GM13976 (cell line): Measurements from ENCODE around the gene JAM3.

Source experiments
- DNase-seq: peaks from one replicate; pipeline ENCODE4 v3.0.0; 2012; ENCODE audit warnings: low spot score
- in situ Hi-C: fragments of 300-500 bp; cut with MboI; formaldehyde crosslinking; loops from one replicate; pipeline ENCODE4 v1.12.0; 2022; ENCODE audit warnings: low sequenced_read_pairs, mixed read lengths, inconsistent platforms; ENCODE audit not compliant: unreplicated experiment
- TF ChIP-seq, protein P1 (sequence below): IDR thresholded peaks from 2 replicates; pipeline ENCODE4 v1.5.1; 2012; ENCODE audit warnings: borderline replicate concordance, mild to moderate bottlenecking; ENCODE audit not compliant: insufficient read depth; ENCODE audit errors: extremely low read depth, missing control alignments, control extremely low read depth

The JAM3 gene

GRCh38 chr11:134132808-134133207, 63.9 kb downstream of the JAM3 start:
- in situ Hi-C loops: no loop called here
- TF ChIP-seq, protein P1, sequence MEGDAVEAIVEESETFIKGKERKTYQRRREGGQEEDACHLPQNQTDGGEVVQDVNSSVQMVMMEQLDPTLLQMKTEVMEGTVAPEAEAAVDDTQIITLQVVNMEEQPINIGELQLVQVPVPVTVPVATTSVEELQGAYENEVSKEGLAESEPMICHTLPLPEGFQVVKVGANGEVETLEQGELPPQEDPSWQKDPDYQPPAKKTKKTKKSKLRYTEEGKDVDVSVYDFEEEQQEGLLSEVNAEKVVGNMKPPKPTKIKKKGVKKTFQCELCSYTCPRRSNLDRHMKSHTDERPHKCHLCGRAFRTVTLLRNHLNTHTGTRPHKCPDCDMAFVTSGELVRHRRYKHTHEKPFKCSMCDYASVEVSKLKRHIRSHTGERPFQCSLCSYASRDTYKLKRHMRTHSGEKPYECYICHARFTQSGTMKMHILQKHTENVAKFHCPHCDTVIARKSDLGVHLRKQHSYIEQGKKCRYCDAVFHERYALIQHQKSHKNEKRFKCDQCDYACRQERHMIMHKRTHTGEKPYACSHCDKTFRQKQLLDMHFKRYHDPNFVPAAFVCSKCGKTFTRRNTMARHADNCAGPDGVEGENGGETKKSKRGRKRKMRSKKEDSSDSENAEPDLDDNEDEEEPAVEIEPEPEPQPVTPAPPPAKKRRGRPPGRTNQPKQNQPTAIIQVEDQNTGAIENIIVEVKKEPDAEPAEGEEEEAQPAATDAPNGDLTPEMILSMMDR: no peak
- no peak for DNase-seq

DNA sequence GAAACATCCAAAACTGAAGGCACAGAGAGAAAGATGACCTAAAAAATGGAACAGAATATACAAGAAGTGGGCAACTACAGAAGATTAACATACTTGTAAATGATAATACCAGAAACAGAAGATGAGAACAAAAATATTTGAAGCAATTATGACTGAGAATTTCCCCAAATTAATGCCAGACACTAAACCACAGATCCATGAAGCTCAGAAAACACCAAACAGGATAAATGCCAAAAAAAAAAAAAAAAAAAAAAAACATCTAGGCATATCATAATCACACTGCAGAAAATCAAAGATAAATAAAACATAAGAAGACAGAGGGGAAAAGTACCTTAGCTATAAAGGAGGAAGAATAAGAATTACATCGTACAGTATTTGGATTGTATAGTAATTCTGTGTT, 65.3 kb downstream of the JAM3 start:
- in situ Hi-C loops: no loop called here

DNA sequence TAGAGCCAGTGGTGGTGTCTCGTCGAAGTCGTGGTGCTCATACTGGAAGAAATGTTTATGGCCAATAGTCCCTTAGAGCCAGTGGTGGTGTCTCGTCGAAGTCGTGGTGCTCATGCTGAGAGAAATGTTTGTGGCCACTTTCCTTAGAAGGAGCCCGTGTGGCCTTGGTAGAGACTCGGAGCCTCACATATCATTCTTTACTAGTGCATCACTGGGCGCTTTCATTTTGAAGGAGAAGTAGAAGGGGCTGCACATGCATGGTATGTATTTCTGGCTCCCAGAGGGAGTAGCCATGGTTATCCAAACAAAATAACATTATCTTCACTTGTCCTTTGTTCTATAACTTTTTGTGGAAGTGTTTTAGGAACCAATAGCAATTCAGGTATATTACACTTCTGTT, 69.5 kb downstream of the JAM3 start:
- in situ Hi-C loops: no loop called here
- TF ChIP-seq, protein P1: no peak
- no peak for DNase-seq

More for the DNA sequence above, 65.3 kb downstream of the JAM3 start:
- no peak for DNase-seq
- TF ChIP-seq, protein P1: no peak

DNA sequence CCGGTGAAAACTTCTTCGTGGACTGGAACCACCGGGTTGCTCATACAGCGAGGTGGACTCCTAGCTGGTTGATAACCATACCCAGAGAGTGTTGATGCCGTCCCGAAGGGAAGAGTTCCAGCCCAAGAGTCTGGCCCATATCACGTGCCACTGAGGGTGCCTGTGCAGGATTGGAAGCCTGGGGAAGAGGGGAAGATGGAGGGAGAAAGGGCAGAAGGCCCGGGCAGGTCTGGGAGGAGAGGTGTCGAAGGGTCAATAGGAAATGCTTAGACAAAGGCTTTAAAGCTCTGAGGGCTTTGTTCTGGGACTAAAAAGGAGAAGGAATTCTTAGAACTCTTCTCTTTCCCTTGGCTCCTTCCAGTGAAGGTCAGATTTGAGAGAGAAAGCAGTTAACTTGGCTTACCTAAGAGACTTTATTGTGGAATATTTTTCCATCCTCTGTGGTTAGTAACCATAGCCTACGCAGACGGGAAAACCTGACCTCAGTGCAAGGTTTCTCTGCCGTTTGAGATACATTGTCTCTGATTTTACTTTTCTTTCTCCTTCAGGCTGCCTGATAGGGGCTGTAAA, 70.5 kb downstream of the JAM3 start:
- TF ChIP-seq, protein P1: no peak
- in situ Hi-C loops: no loop called here

DNA sequence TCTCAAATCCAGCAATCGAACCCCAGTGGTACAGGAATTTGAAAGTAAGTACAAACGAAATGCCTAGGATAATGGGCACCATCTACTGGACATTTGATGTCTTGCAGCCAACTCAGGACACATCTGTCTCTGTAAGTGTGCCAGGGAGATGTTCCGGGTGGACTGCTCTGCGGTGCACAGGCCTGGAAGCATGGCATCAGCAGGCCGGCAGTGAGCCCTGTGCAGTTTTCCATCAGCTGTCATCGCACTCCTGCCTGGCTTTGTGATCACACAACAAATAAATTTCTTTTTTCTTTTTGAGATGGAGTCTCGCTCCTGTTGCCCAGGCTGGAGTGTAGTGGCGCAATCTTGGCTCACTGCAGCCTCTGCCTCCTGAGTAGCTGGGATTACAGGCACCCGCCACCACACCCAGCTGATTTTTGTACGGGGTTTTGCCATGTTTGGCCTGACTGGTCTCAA, 71.0 kb downstream of the JAM3 start:
- in situ Hi-C loops: loop anchor here (10.0 kb wide), 1 partner anchor 215 kb away; no protein-coding TSS in a partner anchor
- DNase-seq: peak; percentile 71
- TF ChIP-seq, protein P1: peak; percentile 51

More for the DNA sequence above, 70.5 kb downstream of the JAM3 start:
- no peak for DNase-seq

DNA sequence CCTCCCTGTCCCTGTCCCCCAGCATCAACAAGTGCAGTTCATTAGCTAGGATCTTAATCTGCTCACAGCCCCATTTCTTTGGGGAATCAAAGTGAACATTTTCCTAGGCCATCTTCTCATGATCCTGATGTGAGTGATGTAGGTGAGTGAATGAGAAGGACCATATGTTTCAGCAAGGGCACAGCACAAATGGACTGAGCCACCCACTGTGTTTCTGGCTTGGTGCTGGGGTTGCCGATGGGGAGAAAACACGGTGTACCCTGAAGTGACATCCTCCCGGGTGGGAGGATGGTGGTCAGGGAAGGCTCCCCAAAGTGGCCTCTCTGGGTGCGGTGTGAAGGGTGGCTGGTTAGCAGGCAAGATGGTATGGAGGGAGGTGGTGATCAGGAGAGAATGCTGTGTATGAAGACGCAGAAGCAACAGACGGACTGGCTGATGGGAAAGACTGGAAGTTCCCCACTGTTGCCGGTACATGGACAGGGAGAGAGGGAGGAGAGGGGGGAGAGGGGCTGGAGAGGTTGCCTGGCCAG, 72.2 kb downstream of the JAM3 start:
- in situ Hi-C loops: loop anchor here (10.0 kb wide), 1 partner anchor 216 kb away; no protein-coding TSS in a partner anchor
- TF ChIP-seq, protein P1: no peak
- DNase-seq: no peak

DNA sequence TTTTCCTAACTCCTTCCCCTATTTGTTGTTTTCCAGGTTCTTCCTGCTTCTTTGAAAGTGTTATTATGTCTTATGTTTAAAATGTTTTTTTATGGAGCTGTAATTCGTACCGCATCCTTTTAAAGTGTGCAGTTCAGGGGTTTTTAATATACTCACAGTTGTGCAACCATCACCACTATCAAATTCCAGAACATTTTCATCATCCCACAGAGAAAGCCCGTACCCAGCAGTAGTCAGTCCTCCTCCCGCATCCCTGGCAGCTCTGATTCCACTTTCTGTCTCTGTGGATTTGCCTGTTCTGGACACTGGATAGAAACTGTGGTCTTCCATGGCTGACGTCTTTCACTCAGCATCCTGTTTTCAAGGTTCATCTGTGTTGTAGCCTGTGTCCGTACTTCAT, 73.7 kb downstream of the JAM3 start:
- DNase-seq: no peak
- in situ Hi-C loops: loop anchor here (10.0 kb wide), 1 partner anchor 218 kb away; no protein-coding TSS in a partner anchor
- TF ChIP-seq, protein P1: no peak
